GM18498 (cell line): Measurements from ENCODE around the gene ETNK2.

Experiments used
- ATAC-seq: cut with Tn5 transposase; IDR thresholded peaks from one replicate; pipeline ENCODE4 v1.9.1; 2021; ENCODE audit warnings: mild to moderate bottlenecking, moderate library complexity; ENCODE audit not compliant: unreplicated experiment

Gene ETNK2

GRCh38 chr1:204083491-204083890, 68.4 kb downstream of the ETNK2 start:
- no peak for ATAC-seq

- no peak for ATAC-seq
Measured at GRCh38 chr1:204081791-204082513, 69.9 kb downstream of the ETNK2 start.

- no peak for ATAC-seq
Measured at GRCh38 chr1:204081164-204081790, 70.6 kb downstream of the ETNK2 start.
